OCI-LY3 (cell line): ENCODE data around the gene TREML4.
"Not testable (repeated sequence)": the region's sequence is repeated elsewhere in the genome, so short reads cannot be mapped to it uniquely, and the experiment has no call there.

ENCODE experiments used
- H2AFZ ChIP-seq: fragments of 200-600, 300-600 bp; shearing (Covaris generic); 2 replicates; pipeline ENCODE4 v1.6.0; 2014; ENCODE audit warnings: antibody characterized with exemption, low read depth, low read length
- H3K27ac ChIP-seq: fragments of 200-600, 300-600 bp; sonication (generic); 2 replicates; pipeline ENCODE4 v1.5.1; 2014; ENCODE audit warnings: mild to moderate bottlenecking, low read length, moderate library complexity, mixed read lengths
- H3K27me3 ChIP-seq: fragments of 200-600, 300-600 bp; sonication (generic); 2 replicates; pipeline ENCODE4 v1.6.1; 2014; ENCODE audit warnings: low read depth, low read length, mixed read lengths
- H3K36me3 ChIP-seq: fragments of 200-600, 300-600 bp; sonication (generic); replicated peaks from 2 replicates; pipeline ENCODE3; 2014; ENCODE audit warnings: low read depth, low read length, mixed read lengths
- H3K4me1 ChIP-seq: fragments of 300-600, 200-600 bp; sonication (generic); 2 replicates; pipeline ENCODE4 v1.6.1; 2014; ENCODE audit warnings: low read length, mixed read lengths
- H3K4me2 ChIP-seq: fragments of 200-600, 300-600 bp; sonication (generic); 2 replicates; pipeline ENCODE4 v1.6.1; 2014; ENCODE audit warnings: low read length, mixed read lengths
- H3K4me3 ChIP-seq: fragments of 300-600, 200-600 bp; sonication (generic); 2 replicates; pipeline ENCODE4 v1.5.1; 2014; ENCODE audit warnings: antibody characterized with exemption, mild to moderate bottlenecking, low read length, moderate library complexity
- H3K79me2 ChIP-seq: fragments of 300-600, 200-600 bp; shearing (Covaris generic); 2 replicates; pipeline ENCODE4 v1.6.1; 2014; ENCODE audit warnings: mild to moderate bottlenecking, low read length, mixed read lengths
- H3K9ac ChIP-seq: fragments of 300-600, 200-600 bp; shearing (Covaris generic); 2 replicates; pipeline ENCODE4 v1.6.0; 2014; ENCODE audit warnings: mild to moderate bottlenecking, low read length, moderate library complexity
- H3K9me3 ChIP-seq: fragments of 200-600, 300-600 bp; shearing (Covaris generic); 2 replicates; pipeline ENCODE4 v1.6.1; 2014; ENCODE audit warnings: low read length, mixed read lengths; ENCODE audit not compliant: insufficient read depth
- H4K20me1 ChIP-seq: fragments of 200-600, 300-600 bp; sonication (generic); 2 replicates; pipeline ENCODE4 v1.6.1; 2016; ENCODE audit warnings: low read length, mixed read lengths; ENCODE audit not compliant: insufficient read depth
- CTCF ChIP-seq: fragments of 200-600, 300-600 bp; sonication (generic); IDR thresholded peaks from 2 replicates; pipeline ENCODE4 v1.5.1; 2014; ENCODE audit warnings: antibody characterized with exemption, low read length, low read depth
- EZH2phosphoT487 ChIP-seq: fragments of 200-600 bp; shearing (Covaris generic); IDR thresholded peaks from 2 replicates; pipeline ENCODE4 v1.6.1; 2018; ENCODE audit warnings: antibody characterized with exemption, mixed run types, low read depth

The TREML4 gene

DNA sequence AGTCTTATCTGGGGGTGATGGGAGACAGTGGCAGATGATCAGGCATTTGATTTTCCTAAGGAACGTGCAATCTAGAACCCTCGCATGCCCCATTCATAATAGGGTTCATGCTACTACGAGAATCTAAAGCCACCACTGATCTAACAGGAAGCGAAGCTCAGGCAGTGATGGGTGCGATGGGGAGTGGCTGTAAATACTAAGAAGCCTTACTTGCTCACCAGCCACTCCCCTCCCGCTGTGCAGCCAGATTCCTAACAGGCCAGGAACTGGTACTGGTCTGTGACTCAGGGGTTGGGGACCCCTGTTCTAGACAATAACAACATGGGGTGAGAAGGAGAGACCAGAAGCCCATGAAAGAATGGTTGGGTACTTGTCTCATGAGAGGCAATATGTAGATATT lies 4.5 kb downstream of the TREML4 start:
- peaks cover 7% of the 10 kb centered on the region; the same call in 1 of the 2 replicates for H3K27me3 ChIP-seq
- H3K27ac ChIP-seq: no peak overlapping the region
- H3K4me2 ChIP-seq: no peak overlapping the region
- H3K36me3 ChIP-seq: no peaks in the 10 kb centered on the region
- H3K79me2 ChIP-seq: no peaks in the 10 kb centered on the region
- TF ChIP-seq EZH2phosphoT487 (no peak), CTCF (no peak)
- peaks cover 6% of the 10 kb centered on the region; the same call in 1 of the 2 replicates for H3K4me1 ChIP-seq
- H2AFZ ChIP-seq: no peak overlapping the region
- H3K9me3 ChIP-seq: no peaks in the 10 kb centered on the region
- H3K4me3 ChIP-seq: no peak overlapping the region
- no peak overlapping the region for H3K9ac ChIP-seq
- no peaks in the 10 kb centered on the region for H4K20me1 ChIP-seq

GRCh38 chr6:41236276-41236675 lies 8.1 kb downstream of the TREML4 start:
- Histone ChIP-seq H3K4me1 (no peaks in the 10 kb centered on the region), H2AFZ (no peak overlapping the region), H3K27me3 (peaks cover 33% of the 10 kb centered on the region), H3K27ac (no peak overlapping the region), H4K20me1 (no peaks in the 10 kb centered on the region), H3K9ac (no peak overlapping the region), H3K4me2 (no peak overlapping the region), H3K36me3 (no peaks in the 10 kb centered on the region), H3K9me3 (no peaks in the 10 kb centered on the region), H3K4me3 (no peak overlapping the region), H3K79me2 (no peaks in the 10 kb centered on the region)
- TF ChIP-seq CTCF: no peak
- TF ChIP-seq EZH2phosphoT487: no peak

DNA sequence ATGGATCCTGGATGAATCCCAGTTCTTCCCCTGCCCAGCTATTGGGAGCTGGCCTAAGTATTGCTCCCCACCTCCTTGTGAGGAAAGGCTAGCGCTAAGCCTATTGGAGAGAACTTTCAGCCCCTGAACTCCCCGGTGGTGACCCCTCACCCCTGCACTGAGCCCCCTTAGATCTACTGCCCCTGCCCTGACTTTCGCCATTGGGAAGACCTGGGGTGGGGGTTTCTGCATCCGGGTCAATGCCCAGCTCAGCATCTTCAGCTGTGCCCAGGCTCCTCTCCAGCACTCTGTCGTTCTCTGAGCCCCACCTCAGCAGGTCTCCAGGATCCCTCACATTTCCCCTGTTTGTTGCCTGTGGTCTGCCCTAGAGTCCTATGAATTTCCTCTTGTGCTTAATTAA lies 9.0 kb downstream of the TREML4 start:
- H4K20me1 ChIP-seq: no peaks in the 10 kb centered on the region
- H3K4me2 ChIP-seq: no peak overlapping the region
- H3K4me1 ChIP-seq: no peaks in the 10 kb centered on the region
- no peaks in the 10 kb centered on the region for H3K79me2 ChIP-seq
- no peak overlapping the region for H3K27ac ChIP-seq
- H2AFZ ChIP-seq: no peak overlapping the region
- no peak overlapping the region for H3K4me3 ChIP-seq
- peaks cover 29% of the 10 kb centered on the region for H3K27me3 ChIP-seq
- no peak overlapping the region for H3K9ac ChIP-seq
- no peaks in the 10 kb centered on the region for H3K36me3 ChIP-seq
- no peaks in the 10 kb centered on the region for H3K9me3 ChIP-seq
- TF ChIP-seq CTCF: no peak
- no peak for TF ChIP-seq EZH2phosphoT487

GRCh38 chr6:41239467-41240159 lies 11.5 kb downstream of the TREML4 start:
- Histone ChIP-seq H3K9me3 (no peaks in the 10 kb centered on the region), H3K4me3 (no peak overlapping the region), H3K27ac (no peak overlapping the region), H3K4me1 (no peaks in the 10 kb centered on the region), H3K4me2 (no peak overlapping the region), H4K20me1 (no peaks in the 10 kb centered on the region), H3K27me3 (peaks cover 29% of the 10 kb centered on the region), H2AFZ (no peak overlapping the region), H3K36me3 (no peaks in the 10 kb centered on the region), H3K9ac (no peak overlapping the region), H3K79me2 (no peaks in the 10 kb centered on the region)
- TF ChIP-seq CTCF: no peak
- TF ChIP-seq EZH2phosphoT487: no peak

GRCh38 chr6:41246529-41246928 lies 18.4 kb downstream of the TREML4 start:
- H3K9me3 ChIP-seq, H3K79me2 ChIP-seq, H3K27ac ChIP-seq, H3K4me1 ChIP-seq, H4K20me1 ChIP-seq, H3K27me3 ChIP-seq, H3K36me3 ChIP-seq, H3K4me3 ChIP-seq, H2AFZ ChIP-seq, H3K4me2 ChIP-seq, H3K9ac ChIP-seq: not testable (repeated sequence)
